HepG2 (cell line): ENCODE results near the gene GPT2. TPM values are rescaled to one million over a fixed set of nuclear protein-coding genes. Genes with fewer than 3 reads are reported as not detected.

Source experiments
- BRF2 ChIP-seq: sonication (generic); formaldehyde crosslinking; IDR thresholded peaks from 2 replicates; pipeline ENCODE4 v1.8.1; 2022; ENCODE audit warnings: mild to moderate bottlenecking, missing genetic modification reagents
- HIC2 ChIP-seq: sonication (generic); formaldehyde crosslinking; IDR thresholded peaks from 2 replicates; pipeline ENCODE4 v1.9.0; 2022; ENCODE audit warnings: low read depth, missing genetic modification reagents
- HNF4G ChIP-seq, 2 experiments: sonication (generic) in 1 of 2; formaldehyde crosslinking in 1 of 2; IDR thresholded peaks; 2 replicates each; pipeline versions ENCODE4 v1.4.0 to v1.6.1; 2011 to 2020; ENCODE audit warnings: borderline replicate concordance in 2 of 2, low read depth in 2 of 2, mild to moderate bottlenecking in 2 of 2, low read length in 1 of 2, missing genetic modification reagents in 1 of 2, moderate library complexity in 1 of 2
- IRF2 ChIP-seq: IDR thresholded peaks from 2 replicates; pipeline ENCODE4 v1.6.1; 2018; ENCODE audit warnings: missing genetic modification reagents, missing compliant biosample characterization
- LCORL ChIP-seq, 2 experiments: fragments of 450-650 bp in 1 of 2; sonication (generic) in 1 of 2; formaldehyde crosslinking in 1 of 2; IDR thresholded peaks; 2 replicates each; pipeline versions ENCODE4 v1.5.0 to v1.6.1; 2017 to 2020; ENCODE audit warnings: antibody characterized with exemption in 1 of 2, missing genetic modification reagents in 1 of 2
- NONO ChIP-seq, 2 experiments: fragments of 450-650 bp in 1 of 2; sonication (generic) in 1 of 2; formaldehyde crosslinking in 1 of 2; IDR thresholded peaks in 1 of 2; conservative IDR thresholded peaks in 1 of 2; 2 replicates each; pipeline versions ENCODE4 v1.6.1 to v1.8.0; 2017 to 2022; ENCODE audit warnings: mild to moderate bottlenecking in 1 of 2, missing genetic modification reagents in 1 of 2, moderate library complexity in 1 of 2
- POLR2AphosphoS2 ChIP-seq: IDR thresholded peaks from 2 replicates; pipeline ENCODE4 v1.6.1; 2011; ENCODE audit warnings: low read depth, low read length, improper control_type of control experiment
- RELA ChIP-seq: sonication (generic); formaldehyde crosslinking; IDR thresholded peaks from 2 replicates; pipeline ENCODE4 v1.4.0; 2020; ENCODE audit warnings: missing genetic modification reagents
- SRSF4 ChIP-seq: fragments of 200-400 bp; formaldehyde crosslinking; IDR thresholded peaks from one replicate; pipeline ENCODE4 v1.6.1; 2018; ENCODE audit warnings: mild to moderate bottlenecking, low read depth, low read length, moderate library complexity; ENCODE audit not compliant: poor library complexity, severe bottlenecking
- SRY ChIP-seq: sonication (generic); formaldehyde crosslinking; IDR thresholded peaks from 2 replicates; pipeline ENCODE4 v1.8.0; 2022; ENCODE audit warnings: mild to moderate bottlenecking, missing genetic modification reagents
- TAF1 ChIP-seq: sonication (generic); formaldehyde crosslinking; IDR thresholded peaks from 2 replicates; pipeline ENCODE4 v1.4.0; 2020; ENCODE audit warnings: missing genetic modification reagents
- TCF7L2 ChIP-seq: IDR thresholded peaks from 2 replicates; pipeline ENCODE4 v1.6.1; 2011; ENCODE audit warnings: mild to moderate bottlenecking, low read depth, low read length, moderate library complexity
- YEATS4 ChIP-seq: sonication (generic); formaldehyde crosslinking; IDR thresholded peaks from 2 replicates; pipeline ENCODE4 v1.4.0; 2020; ENCODE audit warnings: missing genetic modification reagents, borderline replicate concordance
- ZBTB42 ChIP-seq: sonication (generic); formaldehyde crosslinking; IDR thresholded peaks from 2 replicates; pipeline ENCODE4 v1.5.0; 2020; ENCODE audit warnings: mild to moderate bottlenecking, missing genetic modification reagents
- ZNF329 ChIP-seq: sonication (generic); formaldehyde crosslinking; IDR thresholded peaks from 2 replicates; pipeline ENCODE4 v1.9.0; 2021; ENCODE audit warnings: low read depth, mild to moderate bottlenecking, missing genetic modification reagents
- ZNF749 ChIP-seq: sonication (generic); formaldehyde crosslinking; IDR thresholded peaks from 2 replicates; pipeline ENCODE4 v1.8.0; 2022; ENCODE audit warnings: mild to moderate bottlenecking, missing genetic modification reagents, moderate library complexity, borderline replicate concordance
- polyA plus RNA-seq, 8 experiments: library from polyadenylated mRNA; depleted of rRNA in 3 of 8; stranded (reverse) in 7 of 8; unstranded in 1 of 8; fragments of >200 nt; fragmentation: Illumina TruSeq in 4 of 8; extraction: Trizol in 4 of 8; gene quantifications; 2 replicates each; pipeline versions ENCODE4 v1.2.1 to v1.2.3, GENCODE V29; 2011 to 2016; ENCODE audit warnings: low read depth in 4 of 8, missing spikeins in 1 of 8, mixed read lengths in 1 of 8; ENCODE audit not compliant: insufficient read depth in 1 of 8
- total RNA-seq, 5 experiments: library from RNA; depleted of rRNA; stranded (reverse); fragments of >200 nt; fragmentation: Illumina TruSeq; extraction: Trizol; gene quantifications; 2 replicates each; pipeline ENCODE4 v1.2.3, GENCODE V29; 2016; ENCODE audit warnings: low read depth in 1 of 5
- TF ChIP-seq, protein P1 (sequence below): sonication (generic); formaldehyde crosslinking; IDR thresholded peaks from 2 replicates; pipeline ENCODE4; 2020; ENCODE audit warnings: missing genetic modification reagents, mild to moderate bottlenecking, borderline replicate concordance
- TF ChIP-seq, protein P2 (sequence below): sonication (generic); formaldehyde crosslinking; IDR thresholded peaks from 2 replicates; pipeline ENCODE4 v1.5.1; 2020; ENCODE audit warnings: mild to moderate bottlenecking, moderate library complexity, missing genetic modification reagents

Gene GPT2
- total and polyA plus RNA-seq, 2 of the 13 experiments (the other 11 are each of a cell fraction or from before 2014, with no cell fraction given) = 138 to 267 TPM

GRCh38 chr16:46918905-46919792, 35.0 kb downstream of the GPT2 start (continued):
- peak; percentile 59; the same call in 1 of the 2 replicates for TF ChIP-seq HNF4G (IDR thresholded peaks at IDR 0.05; ENCODE audit: borderline replicate concordance, low read depth, low read length)
- TF ChIP-seq HNF4G (CRISPR knock-in tag; IDR thresholded peaks at IDR 0.05; ENCODE audit: borderline replicate concordance, low read depth) = peak; percentile 68; the same call in 1 of the 2 replicates
- TF ChIP-seq NONO (IDR thresholded peaks at IDR 0.05) = no peak
- peak; percentile 99 for TF ChIP-seq NONO (CRISPR knock-in tag; conservative IDR thresholded peaks at IDR 0.05)
- no peak for TF ChIP-seq LCORL (IDR thresholded peaks at IDR 0.05)
- peak; percentile 37 for TF ChIP-seq LCORL (CRISPR knock-in tag; IDR thresholded peaks at IDR 0.05)
- TF ChIP-seq SRSF4 = no peak
- TF ChIP-seq ZNF749 = 0 out of 2 replicates have a peak, but pooled peaks have one; percentile 38
- TF ChIP-seq, protein P1, sequence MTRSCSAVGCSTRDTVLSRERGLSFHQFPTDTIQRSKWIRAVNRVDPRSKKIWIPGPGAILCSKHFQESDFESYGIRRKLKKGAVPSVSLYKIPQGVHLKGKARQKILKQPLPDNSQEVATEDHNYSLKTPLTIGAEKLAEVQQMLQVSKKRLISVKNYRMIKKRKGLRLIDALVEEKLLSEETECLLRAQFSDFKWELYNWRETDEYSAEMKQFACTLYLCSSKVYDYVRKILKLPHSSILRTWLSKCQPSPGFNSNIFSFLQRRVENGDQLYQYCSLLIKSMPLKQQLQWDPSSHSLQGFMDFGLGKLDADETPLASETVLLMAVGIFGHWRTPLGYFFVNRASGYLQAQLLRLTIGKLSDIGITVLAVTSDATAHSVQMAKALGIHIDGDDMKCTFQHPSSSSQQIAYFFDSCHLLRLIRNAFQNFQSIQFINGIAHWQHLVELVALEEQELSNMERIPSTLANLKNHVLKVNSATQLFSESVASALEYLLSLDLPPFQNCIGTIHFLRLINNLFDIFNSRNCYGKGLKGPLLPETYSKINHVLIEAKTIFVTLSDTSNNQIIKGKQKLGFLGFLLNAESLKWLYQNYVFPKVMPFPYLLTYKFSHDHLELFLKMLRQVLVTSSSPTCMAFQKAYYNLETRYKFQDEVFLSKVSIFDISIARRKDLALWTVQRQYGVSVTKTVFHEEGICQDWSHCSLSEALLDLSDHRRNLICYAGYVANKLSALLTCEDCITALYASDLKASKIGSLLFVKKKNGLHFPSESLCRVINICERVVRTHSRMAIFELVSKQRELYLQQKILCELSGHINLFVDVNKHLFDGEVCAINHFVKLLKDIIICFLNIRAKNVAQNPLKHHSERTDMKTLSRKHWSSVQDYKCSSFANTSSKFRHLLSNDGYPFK (CRISPR knock-in tag) = peak; percentile 29; the same call in 1 of the 2 replicates
- TF ChIP-seq HIC2 (CRISPR knock-in tag) = peak; percentile 72
- 0 out of 2 replicates have a peak, but pooled peaks have one; percentile 61 for TF ChIP-seq POLR2AphosphoS2
- 0 out of 2 replicates have a peak, but pooled peaks have one; percentile 47 for TF ChIP-seq ZBTB42
- TF ChIP-seq SRY = no peak; the same call in 1 of the 2 replicates
- peak; percentile 24; the same call in 1 of the 2 replicates for TF ChIP-seq YEATS4 (CRISPR knock-in tag)
- no peak for TF ChIP-seq TCF7L2
- TF ChIP-seq, protein P2, sequence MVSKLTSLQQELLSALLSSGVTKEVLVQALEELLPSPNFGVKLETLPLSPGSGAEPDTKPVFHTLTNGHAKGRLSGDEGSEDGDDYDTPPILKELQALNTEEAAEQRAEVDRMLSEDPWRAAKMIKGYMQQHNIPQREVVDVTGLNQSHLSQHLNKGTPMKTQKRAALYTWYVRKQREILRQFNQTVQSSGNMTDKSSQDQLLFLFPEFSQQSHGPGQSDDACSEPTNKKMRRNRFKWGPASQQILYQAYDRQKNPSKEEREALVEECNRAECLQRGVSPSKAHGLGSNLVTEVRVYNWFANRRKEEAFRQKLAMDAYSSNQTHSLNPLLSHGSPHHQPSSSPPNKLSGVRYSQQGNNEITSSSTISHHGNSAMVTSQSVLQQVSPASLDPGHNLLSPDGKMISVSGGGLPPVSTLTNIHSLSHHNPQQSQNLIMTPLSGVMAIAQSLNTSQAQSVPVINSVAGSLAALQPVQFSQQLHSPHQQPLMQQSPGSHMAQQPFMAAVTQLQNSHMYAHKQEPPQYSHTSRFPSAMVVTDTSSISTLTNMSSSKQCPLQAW = peak; percentile 86
- TF ChIP-seq TAF1 (CRISPR knock-in tag) = peak; percentile 34; the same call in 1 of the 2 replicates
- peak; percentile 89 for TF ChIP-seq IRF2 (CRISPR knock-in tag)
- TF ChIP-seq BRF2 (CRISPR knock-in tag) = 0 out of 2 replicates have a peak, but pooled peaks have one; percentile 50
- TF ChIP-seq RELA = peak; percentile 73; the same call in 1 of the 2 replicates
- TF ChIP-seq ZNF329 (CRISPR knock-in tag) = peak; percentile 86
